Measurements from ENCODE around the gene SERPING1.
A peak's percentile ranks its signal among the peaks of the same experiment; 100 is the strongest.

The SERPING1 gene

DNA sequence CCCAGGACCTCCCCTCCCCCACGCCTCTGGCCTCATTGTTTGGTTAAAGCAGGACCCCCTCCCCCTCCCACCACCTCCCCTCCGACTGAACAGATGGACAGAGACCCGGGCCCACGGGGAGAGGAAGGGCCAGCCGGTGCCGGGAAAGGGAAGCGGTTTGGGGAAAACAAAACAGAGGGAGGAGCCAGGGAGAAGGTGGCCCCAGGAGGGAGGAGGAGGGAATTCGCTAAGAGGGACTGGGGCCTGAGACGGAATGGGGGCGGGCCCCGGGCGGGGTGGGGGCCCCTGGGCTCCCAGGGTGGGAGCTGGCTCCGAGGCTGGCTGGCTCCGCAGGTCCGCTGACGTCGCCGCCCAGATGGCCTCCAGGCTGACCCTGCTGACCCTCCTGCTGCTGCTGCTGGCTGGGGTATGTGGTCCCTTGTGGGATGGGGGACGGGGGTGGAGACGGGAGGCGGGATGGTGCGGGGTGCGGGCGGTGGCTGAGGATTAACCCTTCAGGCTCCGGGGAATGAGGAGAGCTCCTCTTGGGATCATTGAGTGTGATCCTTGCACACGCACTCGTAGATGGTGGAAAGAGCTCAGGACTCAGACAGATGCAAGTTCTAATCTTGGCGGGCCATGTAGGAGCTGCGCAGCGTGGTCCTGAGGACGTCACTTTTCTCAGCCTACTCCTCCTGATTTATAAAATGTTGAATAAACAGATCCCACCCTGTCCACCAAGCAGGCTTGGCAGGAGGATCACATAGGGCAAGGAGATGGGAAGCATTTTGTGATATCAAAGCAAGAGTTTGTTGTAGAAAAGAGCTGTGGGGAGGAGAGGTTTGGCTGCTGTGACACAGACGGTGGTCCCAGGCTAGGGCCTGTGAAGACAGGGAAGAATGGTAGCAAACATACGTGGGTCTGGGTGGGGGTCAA, 688 bp downstream of the SERPING1 start:
- FAIRE-seq (no peak), DNase-seq (ENCODE audit: low spot score) (peak; percentile 88)

DNA sequence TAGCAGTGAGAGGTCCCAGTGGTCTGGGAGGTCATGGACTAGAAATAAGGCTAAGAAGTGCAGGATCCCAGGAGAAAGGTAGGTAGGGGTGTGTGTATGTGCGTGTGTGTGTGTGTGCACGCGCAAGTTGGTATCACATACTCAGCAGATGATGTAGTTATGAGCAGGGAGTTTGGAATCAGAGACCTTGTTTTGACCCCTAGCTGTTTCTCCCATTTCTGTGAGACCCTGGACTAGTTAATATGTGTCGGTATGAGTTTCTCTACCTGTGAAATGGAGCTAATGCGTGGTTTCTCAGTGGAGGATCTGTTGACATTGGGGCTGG, 1.3 kb downstream of the SERPING1 start:
- DNase-seq (ENCODE audit: low spot score) = no peak
- no peak for FAIRE-seq

DNA sequence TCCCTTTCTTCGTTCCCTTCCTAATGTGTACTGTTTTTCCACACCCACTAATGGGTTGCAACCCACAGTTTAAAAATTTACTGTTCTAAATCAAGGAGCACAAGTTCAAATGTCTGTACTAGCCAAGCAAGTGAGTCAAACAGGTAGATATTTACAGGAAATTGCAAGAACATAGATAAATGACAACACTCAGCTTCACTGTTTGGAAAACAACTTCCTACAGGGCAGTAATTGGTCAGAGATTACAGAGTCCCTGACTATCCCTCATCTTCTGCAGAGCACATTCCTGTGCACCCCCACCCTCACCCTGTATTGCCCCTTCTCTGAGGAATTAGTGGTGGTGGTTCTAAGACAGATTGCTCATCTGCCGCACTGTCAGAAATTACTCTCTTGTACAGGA, 1.9 kb downstream of the SERPING1 start:
- FAIRE-seq = no peak
- no peak for DNase-seq (ENCODE audit: low spot score)

GRCh38 chr11:57601297-57601696, 3.8 kb downstream of the SERPING1 start:
- FAIRE-seq (no peak), DNase-seq (ENCODE audit: low spot score) (no peak)

- DNase-seq (ENCODE audit: low spot score) (no peak), FAIRE-seq (no peak)
Measured at GRCh38 chr11:57604296-57605027, 7.0 kb downstream of the SERPING1 start.

DNA sequence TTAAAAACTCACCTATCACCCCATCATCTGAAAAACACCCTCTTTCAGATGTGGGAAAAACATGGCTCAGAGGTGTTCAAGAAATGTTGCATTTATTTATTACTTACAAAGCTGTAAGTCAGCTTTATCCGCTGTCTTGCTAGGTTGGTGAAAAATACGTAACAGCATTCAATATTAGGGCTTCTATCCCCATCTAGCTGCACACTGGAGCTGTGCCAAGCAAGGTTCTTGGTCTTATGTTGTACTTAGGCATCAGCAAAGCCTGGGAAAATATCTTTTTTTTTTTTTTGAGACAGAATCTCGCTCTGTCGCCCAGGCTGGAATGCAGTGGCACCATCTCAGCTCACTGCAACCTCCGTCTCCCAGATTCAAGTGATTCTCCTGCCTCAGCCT, 7.5 kb downstream of the SERPING1 start:
- FAIRE-seq (no peak), DNase-seq (ENCODE audit: low spot score) (no peak)

- FAIRE-seq (no peak), DNase-seq (ENCODE audit: low spot score) (no peak)
Measured at GRCh38 chr11:57610170-57610569, 12.7 kb downstream of the SERPING1 start.

- DNase-seq (ENCODE audit: low spot score) = no peak
- FAIRE-seq = no peak
Measured at GRCh38 chr11:57614234-57614772, 16.8 kb downstream of the SERPING1 start.

DNA sequence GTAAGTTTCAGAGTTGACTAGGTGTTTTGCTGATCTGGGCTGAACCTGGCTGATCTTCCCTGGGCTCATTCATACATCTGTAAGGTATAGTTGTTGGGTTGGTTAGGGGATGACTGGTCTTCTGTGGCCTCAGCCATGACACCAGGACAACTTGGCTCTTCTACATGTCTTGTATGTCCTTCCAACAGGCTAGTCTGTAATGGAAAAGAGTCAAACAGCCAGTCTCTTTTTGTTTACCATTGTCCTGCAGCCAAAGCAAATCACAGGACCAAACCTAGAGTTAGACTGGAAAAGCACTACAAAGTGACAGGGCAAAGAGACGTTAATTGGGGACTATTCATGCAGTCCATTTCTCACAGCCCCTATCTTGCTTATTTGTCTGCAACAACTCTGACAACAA, 17.8 kb downstream of the SERPING1 start:
- no peak for DNase-seq (ENCODE audit: low spot score)
- no peak for FAIRE-seq

GRCh38 chr11:57616595-57616994, 19.1 kb downstream of the SERPING1 start:
- FAIRE-seq = no peak

GRCh38 chr11:57618438-57618837, 21.0 kb downstream of the SERPING1 start:
- FAIRE-seq (no peak), DNase-seq (ENCODE audit: low spot score) (no peak)

More at GRCh38 chr11:57616595-57616994, 19.1 kb downstream of the SERPING1 start:
- no peak for DNase-seq (ENCODE audit: low spot score)

DNA sequence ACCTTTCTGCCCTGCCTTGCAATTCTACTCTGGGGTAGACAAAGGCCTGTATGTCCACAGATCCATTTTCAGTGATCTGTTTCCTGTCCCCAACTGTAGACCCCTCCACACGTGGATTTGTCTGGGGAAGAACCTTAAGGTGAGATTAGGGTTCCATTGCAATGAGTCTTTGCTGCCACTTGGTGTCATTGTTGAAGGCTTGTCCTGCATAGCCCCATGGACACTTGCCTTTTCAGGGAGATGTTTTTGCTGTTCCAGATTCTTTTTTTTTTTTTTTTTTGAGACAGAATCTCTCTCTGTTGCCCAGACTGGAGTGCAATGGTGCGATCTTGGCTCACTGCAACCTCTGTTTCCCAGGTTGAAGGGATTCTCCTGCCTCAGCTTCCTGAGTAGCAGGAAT, 21.8 kb downstream of the SERPING1 start:
- DNase-seq (ENCODE audit: low spot score) (no peak), FAIRE-seq (no peak)

- DNase-seq (ENCODE audit: low spot score) (no peak), FAIRE-seq (no peak)
Measured at GRCh38 chr11:57620467-57620866, 23.0 kb downstream of the SERPING1 start.

- DNase-seq (ENCODE audit: low spot score) (no peak), FAIRE-seq (no peak)
Measured at GRCh38 chr11:57622263-57622662, 24.8 kb downstream of the SERPING1 start.

DNA sequence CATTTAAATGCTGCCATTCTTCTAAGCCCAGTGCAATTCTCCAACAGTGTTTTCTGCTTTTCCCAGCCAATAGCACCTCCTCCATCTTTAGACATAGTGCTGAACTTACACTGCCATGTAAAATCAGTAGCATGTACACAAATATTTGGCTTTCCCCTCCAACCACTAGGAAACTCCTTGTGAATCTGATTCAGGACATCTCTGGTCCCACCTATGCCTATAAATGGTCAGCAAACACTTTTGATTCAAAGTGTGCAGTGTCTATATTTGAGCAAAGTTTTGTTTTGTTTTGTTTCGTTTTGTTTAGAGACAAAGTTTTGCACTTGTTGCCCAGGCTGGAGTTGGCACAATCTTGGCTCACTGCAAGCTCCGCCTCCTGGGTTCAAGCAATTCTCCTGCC, 27.4 kb downstream of the SERPING1 start:
- no peak for FAIRE-seq
- DNase-seq (ENCODE audit: low spot score) = no peak

- DNase-seq (ENCODE audit: low spot score) (no peak), FAIRE-seq (no peak)
Measured at GRCh38 chr11:57626895-57627294, 29.4 kb downstream of the SERPING1 start.

- DNase-seq (ENCODE audit: low spot score) (no peak), FAIRE-seq (no peak)
Measured at GRCh38 chr11:57630171-57630570, 32.7 kb downstream of the SERPING1 start.

- DNase-seq (ENCODE audit: low spot score) = no peak
Measured at GRCh38 chr11:57632116-57632515, 34.6 kb downstream of the SERPING1 start.

GRCh38 chr11:57633394-57634070, 36.0 kb downstream of the SERPING1 start:
- FAIRE-seq = no peak
- no peak for DNase-seq (ENCODE audit: low spot score)

More at GRCh38 chr11:57632116-57632515, 34.6 kb downstream of the SERPING1 start:
- FAIRE-seq = no peak

DNA sequence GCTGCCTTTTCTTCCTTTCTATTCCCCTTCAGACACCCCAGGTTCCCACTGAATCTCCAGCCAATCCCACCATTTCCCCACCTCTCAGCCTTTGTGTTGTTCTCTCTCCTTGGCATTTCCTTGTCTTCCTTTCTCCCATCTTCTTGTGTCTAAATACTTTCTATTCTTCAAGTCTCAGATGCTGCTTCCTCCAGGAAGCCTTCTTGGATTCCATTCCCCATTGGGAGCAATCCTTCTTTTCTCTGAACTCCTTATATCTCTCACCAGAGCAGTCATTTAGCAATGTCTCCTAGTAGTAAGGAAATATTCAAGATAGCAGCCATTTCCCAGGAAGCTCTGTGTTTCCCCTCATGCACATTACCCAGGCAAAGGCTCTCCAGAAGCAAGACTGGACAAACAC, 36.8 kb downstream of the SERPING1 start:
- FAIRE-seq = no peak

DNA sequence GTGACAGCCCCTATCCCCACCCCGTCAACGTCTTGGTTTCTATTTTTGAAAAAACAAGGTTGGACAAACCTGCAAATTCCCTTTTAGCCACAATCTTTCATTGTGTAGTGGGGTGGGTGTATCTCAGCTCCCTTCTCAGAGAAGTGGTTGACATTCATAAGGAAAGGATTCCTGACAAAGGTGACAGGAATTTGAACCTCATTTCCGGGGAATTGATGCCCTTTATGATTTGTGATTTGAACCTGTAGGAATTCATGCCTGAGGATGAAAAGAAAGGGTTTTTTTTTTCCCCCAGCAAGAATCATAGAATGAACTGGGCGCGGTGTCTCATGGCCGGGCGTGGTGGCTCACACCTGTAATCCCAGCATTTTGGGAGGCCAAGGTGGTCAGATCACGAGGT, 37.8 kb downstream of the SERPING1 start:
- DNase-seq (ENCODE audit: low spot score) (no peak), FAIRE-seq (no peak)

More for the DNA sequence above, 36.8 kb downstream of the SERPING1 start:
- no peak for DNase-seq (ENCODE audit: low spot score)

DNA sequence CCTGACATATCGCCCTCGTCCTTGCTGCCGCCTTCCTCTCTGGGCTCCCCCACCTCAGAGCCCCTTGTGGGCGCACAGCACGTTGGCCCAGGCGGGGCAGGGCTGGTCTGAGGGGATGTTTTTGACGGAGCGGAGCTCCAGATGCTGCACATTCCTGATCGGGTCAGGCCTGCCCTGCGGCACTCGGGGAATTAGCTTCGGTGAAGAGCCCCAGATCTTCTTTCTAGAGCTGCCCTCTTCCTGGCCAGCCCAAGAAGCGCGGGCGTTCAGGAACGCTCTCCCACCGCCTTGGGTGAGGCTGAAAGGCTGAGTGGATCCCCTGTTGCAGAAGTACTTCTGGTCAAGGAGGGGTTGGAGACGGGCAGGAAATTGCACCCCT, 40.1 kb downstream of the SERPING1 start:
- FAIRE-seq (no peak), DNase-seq (ENCODE audit: low spot score) (peak; percentile 40)
